T-cell (primary cell): ENCODE measurements around the gene REM1. TPM values are rescaled to one million over a fixed set of nuclear protein-coding genes. Genes with fewer than 3 reads are reported as not detected.
"Not testable (repeated sequence)": the region's sequence is repeated elsewhere in the genome, so short reads cannot be mapped to it uniquely, and the experiment has no call there.

Experiments
- ATAC-seq, 4 experiments: fragments of 200-7000 bp in 3 of 4; fragments of 150-1000 bp in 1 of 4; cut with Tn5 transposase; replicated peaks in 1 of 4; 1 replicate in 3 of 4; 2 replicates in 1 of 4; pipeline ENCODE4 v1.10.0; 2021; ENCODE audit warnings: moderate library complexity in 3 of 4, mild to moderate bottlenecking in 2 of 4, moderate number of reproducible peaks in 1 of 4
- CTCF ChIA-PET, 2 donors: fragments of 300-600 bp; sonication (Branson Sonifier 250); formaldehyde crosslinking; loops; one replicate each; lab custom pipeline; 2022; ENCODE audit warnings: antibody characterized with exemption in 2 of 2; lab: Charles Lee
- POLR2A ChIA-PET, 2 donors: fragments of 300-600 bp; sonication (Branson Sonifier 250); formaldehyde crosslinking; loops; one replicate each; lab custom pipeline; 2022; ENCODE audit warnings: antibody characterized with exemption in 2 of 2; lab: Charles Lee
- DNase-seq, 35 experiments: peaks; one replicate each; pipeline versions ENCODE4 v3.0.0 to v3.0.0-alpha.2; 2013 to 2023
- H3K27ac ChIP-seq: one replicate; pipeline ENCODE4 v1.5.1; 2013; ENCODE audit warnings: low read length
- H3K27me3 ChIP-seq, 2 experiments: replicated peaks in 1 of 2; 1 replicate in 1 of 2; 2 replicates in 1 of 2; pipeline versions ENCODE4 v1.6.1 to v1.7.0; 2013; ENCODE audit warnings: low read length in 1 of 2, mixed read lengths in 1 of 2; ENCODE audit not compliant: control insufficient read depth in 2 of 2, insufficient read depth in 2 of 2; ENCODE audit errors: extremely low read depth in 1 of 2
- H3K36me3 ChIP-seq, 2 donors: 1 replicate in 1 of 2; 2 replicates in 1 of 2; pipeline versions ENCODE4 v1.6.1 to v1.7.0; 2013; ENCODE audit warnings: low read length in 1 of 2; ENCODE audit not compliant: control insufficient read depth in 2 of 2, insufficient read depth in 1 of 2; ENCODE audit errors: extremely low read depth in 1 of 2
- H3K4me1 ChIP-seq, 2 experiments: 1 replicate in 1 of 2; 2 replicates in 1 of 2; pipeline versions ENCODE4 v1.6.1 to v1.7.0; 2013; ENCODE audit warnings: low read length in 2 of 2, mixed read lengths in 1 of 2; ENCODE audit not compliant: insufficient read depth in 2 of 2, control insufficient read depth in 1 of 2; ENCODE audit errors: extremely low read depth in 1 of 2
- H3K4me3 ChIP-seq, 2 donors: 1 replicate in 1 of 2; 2 replicates in 1 of 2; pipeline versions ENCODE4 v1.5.1 to v1.7.0; 2013; ENCODE audit warnings: mild to moderate bottlenecking in 2 of 2, low read length in 1 of 2, moderate library complexity in 1 of 2; ENCODE audit not compliant: control insufficient read depth in 1 of 2; ENCODE audit errors: extremely low read depth in 1 of 2
- H3K9me3 ChIP-seq: 2 replicates; pipeline ENCODE4 v1.7.0; 2013
- H3K27ac Mint-ChIP-seq, 2 donors: one replicate each; pipeline ENCODE4 v1.8.0; 2020 to 2021; ENCODE audit warnings: mild to moderate bottlenecking in 2 of 2, mixed read lengths in 2 of 2
- H3K27me3 Mint-ChIP-seq, 2 donors: one replicate each; pipeline ENCODE4 v1.8.0; 2021 to 2022; ENCODE audit warnings: mixed read lengths in 2 of 2
- H3K36me3 Mint-ChIP-seq: one replicate; pipeline ENCODE4 v1.8.0; 2021; ENCODE audit warnings: mixed read lengths
- H3K4me1 Mint-ChIP-seq, 3 donors: one replicate each; pipeline ENCODE4 v1.8.0; 2020 to 2022; ENCODE audit warnings: mixed read lengths in 3 of 3, mild to moderate bottlenecking in 1 of 3
- H3K4me3 Mint-ChIP-seq, 3 donors: one replicate each; pipeline ENCODE4 v1.8.0; 2020 to 2022; ENCODE audit warnings: mild to moderate bottlenecking in 3 of 3, mixed read lengths in 3 of 3, moderate library complexity in 3 of 3
- H3K9me3 Mint-ChIP-seq, 3 donors: one replicate each; pipeline ENCODE4 v1.8.0; 2020 to 2022; ENCODE audit warnings: mixed read lengths in 3 of 3
- WGBS: methylation state at CpG from one replicate; pipeline ENCODE4 v1.1.5; 2013; ENCODE audit warnings: missing lambda C conversion rate; ENCODE audit not compliant: insufficient coverage; 5-methylcytosine and 5-hydroxymethylcytosine counted together
- total RNA-seq, 35 experiments: library from RNA in 6 of 35; stranded (reverse) in 6 of 35; fragments of 120-200 nt in 1 of 35; gene quantifications; one replicate each; pipeline versions ENCODE4 v1.2.1 to v1.2.4 and lab custom pipeline; 2013 to 2026

The REM1 gene
- total RNA-seq, 5 donors from 2014 or later (not counting 1 experiment from before 2014, with no cell fraction given): not detected

DNA sequence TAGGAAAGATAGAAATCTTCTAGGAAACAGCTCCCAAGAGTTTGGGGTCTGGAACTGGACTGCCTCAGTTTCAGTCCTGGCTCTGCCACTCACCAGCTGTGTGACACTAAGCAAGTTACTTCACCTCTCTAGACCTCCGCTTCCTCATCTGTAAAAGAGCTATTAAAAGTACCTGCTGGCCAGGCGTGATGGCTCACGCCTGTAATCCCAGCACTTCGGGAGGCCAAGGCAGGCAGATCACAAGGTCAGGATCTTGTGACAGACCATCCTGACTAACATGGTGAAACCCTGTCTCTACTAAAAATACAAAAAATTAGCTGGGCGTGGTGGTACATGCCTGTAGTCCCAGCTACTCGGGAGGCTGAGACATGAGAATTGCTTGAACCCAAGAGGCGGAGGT, 46.2 kb downstream of the REM1 start:
- H3K36me3 ChIP-seq: peaks cover 4 to 27% of the 10 kb centered on the region in 2 donors

DNA sequence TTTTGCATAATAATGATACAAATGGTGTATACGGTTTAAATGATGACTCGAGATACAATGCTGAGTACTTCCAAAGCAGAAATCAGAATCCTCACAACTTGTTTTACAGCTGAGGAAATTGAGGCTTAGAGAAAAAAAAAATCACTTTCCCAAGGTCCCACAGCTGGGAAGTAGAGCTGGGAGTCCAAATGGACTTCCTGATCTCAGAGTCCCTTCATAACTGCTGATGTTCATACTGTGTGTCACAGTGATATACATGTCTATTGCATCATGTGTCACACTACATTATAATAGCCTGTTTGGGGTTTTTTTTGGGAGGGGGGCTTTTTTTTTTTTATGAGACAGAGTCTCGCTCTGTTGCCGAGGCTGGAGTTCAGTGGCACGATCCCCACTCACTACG, 47.6 kb downstream of the REM1 start:
- H3K4me1 ChIP-seq: peaks cover 0 to 16% of the 10 kb centered on the region in 2 experiments
- no peaks in the 10 kb centered on the region for H3K27me3 ChIP-seq
- no peak overlapping the region for H3K4me3 Mint-ChIP-seq
- H3K9me3 Mint-ChIP-seq: no peaks in the 10 kb centered on the region
- no CpG with 5 or more reads among the region's 6 CpGs for WGBS
- no peak overlapping the region for H3K4me3 ChIP-seq
- ChIA-PET POLR2A (interaction anchor here in 1 of 2 donors (0.6 kb wide), 1 partner anchor 612 kb away, joined by 4 read pairs; no protein-coding TSS in a partner anchor), CTCF (no interaction called here)
- no peaks in the 10 kb centered on the region for H3K9me3 ChIP-seq
- peaks cover 39 to 61% (median 52%) of the 10 kb centered on the region in 3 donors for H3K4me1 Mint-ChIP-seq
- peaks cover 29% of the 10 kb centered on the region for H3K36me3 Mint-ChIP-seq
- no peak overlapping the region for H3K27ac Mint-ChIP-seq
- peaks cover 6 to 40% of the 10 kb centered on the region in 2 donors for H3K36me3 ChIP-seq
- ATAC-seq (no peak), DNase-seq (no peak)
- no peaks in the 10 kb centered on the region for H3K27me3 Mint-ChIP-seq
- no peak overlapping the region for H3K27ac ChIP-seq

More for the DNA sequence above, 46.2 kb downstream of the REM1 start:
- H3K27me3 ChIP-seq, ATAC-seq, H3K27ac Mint-ChIP-seq, H3K4me3 ChIP-seq, H3K4me3 Mint-ChIP-seq, POLR2A ChIA-PET, H3K9me3 ChIP-seq, H3K27me3 Mint-ChIP-seq, DNase-seq, H3K9me3 Mint-ChIP-seq, H3K27ac ChIP-seq: not testable (repeated sequence)
- WGBS: 100% methylated on average over 5 of the region's 7 CpGs
- peaks cover 17% of the 10 kb centered on the region for H3K36me3 Mint-ChIP-seq
- H3K4me1 Mint-ChIP-seq: peaks cover 39 to 55% (median 52%) of the 10 kb centered on the region in 3 donors
- CTCF ChIA-PET: interaction anchor here in 1 of 2 donors (0.6 to 0.7 kb wide), 2 partner anchors 18 kb away, joined by 3 read pairs; no protein-coding TSS in a partner anchor
- peaks cover 3 to 30% of the 10 kb centered on the region in 2 experiments for H3K4me1 ChIP-seq

DNA sequence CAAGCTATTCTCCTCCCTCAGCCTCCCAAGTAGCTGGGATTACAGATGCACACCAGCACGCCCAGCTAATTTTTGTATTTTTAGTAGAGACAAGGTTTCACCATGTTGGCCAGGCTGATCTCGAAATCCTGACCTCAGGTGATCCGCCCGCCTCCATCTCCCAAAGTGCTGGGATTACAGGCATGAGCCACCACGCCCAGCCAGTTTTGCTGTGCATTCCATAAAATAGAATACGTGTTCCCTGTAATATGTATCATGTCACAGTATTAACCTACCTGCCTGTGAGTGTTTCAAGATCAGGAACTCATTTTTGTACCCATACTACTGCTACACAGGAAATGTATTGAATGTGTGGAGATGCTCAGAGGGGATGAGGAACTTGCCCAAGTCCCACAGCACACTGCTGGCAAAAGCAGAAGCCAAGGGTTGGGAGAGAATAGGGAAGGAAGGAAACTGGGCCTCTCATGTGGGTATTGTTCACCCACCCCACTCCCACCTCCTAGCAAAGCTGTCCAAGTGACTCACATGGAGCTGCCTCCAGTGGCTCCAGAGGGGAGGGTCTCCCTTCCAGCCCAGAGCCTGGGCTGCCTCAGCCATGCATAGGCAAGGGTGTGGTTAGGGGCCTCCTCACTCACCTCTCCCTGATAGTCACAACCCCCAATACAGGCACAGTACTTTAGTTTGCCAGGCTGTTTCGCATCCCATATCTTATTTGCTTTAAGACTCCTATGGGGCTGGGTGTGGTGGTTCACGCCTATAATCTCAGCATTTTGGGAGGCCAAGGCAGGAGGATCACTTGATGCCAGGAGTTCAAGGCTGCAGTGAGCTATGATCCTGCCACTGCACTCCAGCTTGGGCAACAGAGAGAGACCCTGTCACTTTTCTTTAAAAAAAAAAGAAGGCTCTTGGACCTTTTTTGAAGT, 48.5 kb downstream of the REM1 start:
- peaks cover 33% of the 10 kb centered on the region for H3K36me3 Mint-ChIP-seq
- no peaks in the 10 kb centered on the region for H3K27me3 ChIP-seq
- H3K27ac ChIP-seq: no peak overlapping the region
- ChIA-PET POLR2A (no interaction called here), CTCF (no interaction called here)
- no peaks in the 10 kb centered on the region for H3K27me3 Mint-ChIP-seq
- H3K27ac Mint-ChIP-seq: no peak overlapping the region
- WGBS: 100% methylated on average over 1 of the region's 8 CpGs
- DNase-seq: peak in 1 of 35 experiments; percentile 20
- H3K4me1 ChIP-seq: peaks cover 0 to 12% of the 10 kb centered on the region in 2 experiments
- peaks cover 39 to 60% (median 52%) of the 10 kb centered on the region in 3 donors for H3K4me1 Mint-ChIP-seq
- no peak overlapping the region for H3K4me3 ChIP-seq
- H3K4me3 Mint-ChIP-seq: no peak overlapping the region
- ATAC-seq: no peak
- H3K9me3 Mint-ChIP-seq: no peaks in the 10 kb centered on the region
- H3K9me3 ChIP-seq: no peaks in the 10 kb centered on the region
- H3K36me3 ChIP-seq: peaks cover 13 to 45% of the 10 kb centered on the region in 2 donors

DNA sequence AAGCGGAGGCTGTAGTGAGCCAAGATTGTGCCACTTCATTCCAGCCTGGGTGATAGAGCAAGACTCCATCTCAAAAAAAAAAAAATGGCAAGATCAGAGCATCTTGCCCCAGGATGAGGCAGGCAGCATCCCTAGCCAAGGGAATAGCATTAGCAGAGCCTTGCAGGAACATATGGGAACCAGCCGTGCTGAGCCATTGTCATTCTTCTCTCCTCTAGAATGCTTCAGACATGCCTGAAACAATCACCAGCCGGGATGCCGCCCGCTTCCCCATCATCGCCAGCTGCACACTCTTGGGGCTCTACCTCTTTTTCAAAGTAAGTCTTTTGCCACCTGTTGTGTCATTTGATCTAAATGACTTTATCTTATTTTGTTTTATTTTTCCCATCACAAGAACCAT, 52.2 kb downstream of the REM1 start:
- ATAC-seq (no peak), DNase-seq (no peak)
- H3K4me3 Mint-ChIP-seq: no peak overlapping the region
- ChIA-PET POLR2A (no interaction called here), CTCF (interaction anchor here in 1 of 2 donors (0.7 kb wide), 1 partner anchor 10 kb away, joined by 4 read pairs; no protein-coding TSS in a partner anchor)
- peaks cover 44% of the 10 kb centered on the region for H3K36me3 Mint-ChIP-seq
- no peaks in the 10 kb centered on the region for H3K27me3 Mint-ChIP-seq
- H3K9me3 ChIP-seq: no peaks in the 10 kb centered on the region
- peaks cover 25 to 60% of the 10 kb centered on the region in 2 donors for H3K36me3 ChIP-seq
- no peaks in the 10 kb centered on the region for H3K27me3 ChIP-seq
- H3K9me3 Mint-ChIP-seq: no peaks in the 10 kb centered on the region
- no peak overlapping the region for H3K27ac Mint-ChIP-seq
- H3K4me3 ChIP-seq: no peak overlapping the region
- H3K4me1 Mint-ChIP-seq: peaks cover 20 to 32% (median 25%) of the 10 kb centered on the region in 3 donors
- peaks cover 0 to 3% of the 10 kb centered on the region in 2 experiments for H3K4me1 ChIP-seq
- H3K27ac ChIP-seq: no peak overlapping the region
- WGBS: 100% methylated on average over 1 of the region's 6 CpGs

Other genes starting within 250 kb of the REM1 start
- not detected for gene DEFB115, start 217.6 kb upstream of the REM1 start, total RNA-seq
- not detected for gene DEFB116, start 166.7 kb upstream of the REM1 start, total RNA-seq
- gene DEFB118, start 106.7 kb upstream of the REM1 start, total RNA-seq: not detected
- not detected for gene DEFB119, start 84.7 kb upstream of the REM1 start, total RNA-seq
- gene DEFB121, start 69.1 kb upstream of the REM1 start, total RNA-seq: not detected
- not detected for gene DEFB123, start 34.7 kb upstream of the REM1 start, total RNA-seq
- gene DEFB124, start 161 bp upstream of the REM1 start, total RNA-seq: not detected
- gene HM13, start 39.2 kb downstream of the REM1 start, total RNA-seq: 100 to 1,000 TPM; 108 to 149 (median 140) TPM
- 10 to 100 TPM in 1 of 5 donors, 1 to 10 TPM in 4; 1.4 to 11.2 (median 2.2) TPM for gene ID1, start 130.0 kb downstream of the REM1 start, total RNA-seq
- not detected for gene COX4I2, start 162.6 kb downstream of the REM1 start, total RNA-seq
- 10 to 100 TPM; 26.6 to 33.8 (median 27.7) TPM for gene BCL2L1, start 247.6 kb downstream of the REM1 start, total RNA-seq